LNCAP (cell line): ENCODE measurements around the gene CUL2.

Source experiments
- TF ChIP-seq, protein P1 (sequence below): fragments of 450-650 bp; IDR thresholded peaks from 2 replicates; pipeline ENCODE4 v1.5.1; 2017; ENCODE audit warnings: mild to moderate bottlenecking

Gene CUL2

GRCh38 chr10:35003906-35004305, 86.2 kb downstream of the CUL2 start:
- TF ChIP-seq, protein P1, sequence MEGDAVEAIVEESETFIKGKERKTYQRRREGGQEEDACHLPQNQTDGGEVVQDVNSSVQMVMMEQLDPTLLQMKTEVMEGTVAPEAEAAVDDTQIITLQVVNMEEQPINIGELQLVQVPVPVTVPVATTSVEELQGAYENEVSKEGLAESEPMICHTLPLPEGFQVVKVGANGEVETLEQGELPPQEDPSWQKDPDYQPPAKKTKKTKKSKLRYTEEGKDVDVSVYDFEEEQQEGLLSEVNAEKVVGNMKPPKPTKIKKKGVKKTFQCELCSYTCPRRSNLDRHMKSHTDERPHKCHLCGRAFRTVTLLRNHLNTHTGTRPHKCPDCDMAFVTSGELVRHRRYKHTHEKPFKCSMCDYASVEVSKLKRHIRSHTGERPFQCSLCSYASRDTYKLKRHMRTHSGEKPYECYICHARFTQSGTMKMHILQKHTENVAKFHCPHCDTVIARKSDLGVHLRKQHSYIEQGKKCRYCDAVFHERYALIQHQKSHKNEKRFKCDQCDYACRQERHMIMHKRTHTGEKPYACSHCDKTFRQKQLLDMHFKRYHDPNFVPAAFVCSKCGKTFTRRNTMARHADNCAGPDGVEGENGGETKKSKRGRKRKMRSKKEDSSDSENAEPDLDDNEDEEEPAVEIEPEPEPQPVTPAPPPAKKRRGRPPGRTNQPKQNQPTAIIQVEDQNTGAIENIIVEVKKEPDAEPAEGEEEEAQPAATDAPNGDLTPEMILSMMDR = no peak

DNA sequence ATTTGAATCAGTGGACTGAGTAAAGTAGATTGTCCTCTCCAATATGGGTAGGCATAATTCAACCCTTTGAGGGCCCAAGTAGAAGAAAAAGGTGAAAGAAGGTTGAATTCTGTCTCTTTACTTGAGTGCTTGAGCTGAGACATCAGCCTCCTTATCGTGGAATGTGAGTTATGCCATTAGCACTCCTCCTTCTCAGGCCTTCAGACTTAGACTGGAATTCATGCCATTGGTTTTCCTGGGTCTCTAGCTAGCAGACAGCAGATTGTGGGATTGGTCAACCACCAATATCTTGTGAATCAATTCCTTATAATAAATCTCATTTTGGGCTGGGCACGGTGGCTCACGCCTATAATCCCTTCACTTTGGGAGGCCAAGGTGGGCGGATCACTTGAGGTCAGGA, 89.2 kb downstream of the CUL2 start:
- TF ChIP-seq, protein P1 = no peak

DNA sequence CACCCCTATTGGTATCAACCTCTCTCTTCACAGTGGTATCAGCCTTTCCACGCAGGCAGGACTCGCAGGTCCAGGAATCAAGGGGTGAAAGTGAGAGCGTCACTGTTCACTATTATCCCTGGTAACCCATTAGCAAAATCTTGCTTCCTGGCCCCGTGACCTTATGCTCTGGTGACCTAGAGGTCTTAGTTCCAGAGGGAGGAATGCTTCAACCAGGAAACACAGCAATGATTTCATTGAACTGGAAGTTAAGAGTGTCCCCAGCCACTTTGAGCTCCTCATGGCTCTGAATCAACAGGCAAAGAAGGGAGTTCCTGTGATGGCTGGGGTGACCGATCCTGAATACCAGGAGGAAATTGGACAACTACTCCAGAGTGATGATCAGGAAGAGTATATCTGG, 90.6 kb downstream of the CUL2 start:
- TF ChIP-seq, protein P1 = no peak

- TF ChIP-seq, protein P1 = no peak
These were observed 91.2 kb downstream of the CUL2 start for GRCh38 chr10:34998940-34999339.

GRCh38 chr10:34996843-34997242, 93.3 kb downstream of the CUL2 start:
- TF ChIP-seq, protein P1 = no peak

GRCh38 chr10:34995925-34996324, 94.2 kb downstream of the CUL2 start:
- TF ChIP-seq, protein P1 = no peak

GRCh38 chr10:34994565-34995142, 95.5 kb downstream of the CUL2 start:
- TF ChIP-seq, protein P1 = peak; percentile 74

DNA sequence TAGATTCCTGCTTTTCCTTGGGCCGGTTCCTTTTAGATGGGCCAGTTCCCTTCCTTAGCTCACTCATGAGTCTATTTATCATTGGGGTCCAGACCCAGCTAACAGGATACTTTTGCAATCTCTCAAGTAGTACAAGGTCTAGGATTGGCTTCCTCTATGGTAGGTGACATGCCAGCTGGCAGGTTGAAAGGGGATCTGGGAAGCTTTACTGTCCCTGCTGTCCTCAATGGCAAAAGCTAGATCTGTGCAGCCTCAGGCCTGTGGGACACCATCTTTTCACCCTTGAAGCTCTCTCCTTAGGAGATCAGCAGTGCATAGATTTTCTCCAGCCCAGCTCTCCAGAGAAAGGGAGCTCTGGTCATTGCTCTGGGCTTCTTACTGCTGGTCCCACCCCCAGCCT, 96.4 kb downstream of the CUL2 start:
- TF ChIP-seq, protein P1 = no peak
